ENCODE data around the gene ADSS1.
"Not testable (repeated sequence)": the region's sequence is repeated elsewhere in the genome, so short reads cannot be mapped to it uniquely, and the experiment has no call there.

Gene ADSS1

DNA sequence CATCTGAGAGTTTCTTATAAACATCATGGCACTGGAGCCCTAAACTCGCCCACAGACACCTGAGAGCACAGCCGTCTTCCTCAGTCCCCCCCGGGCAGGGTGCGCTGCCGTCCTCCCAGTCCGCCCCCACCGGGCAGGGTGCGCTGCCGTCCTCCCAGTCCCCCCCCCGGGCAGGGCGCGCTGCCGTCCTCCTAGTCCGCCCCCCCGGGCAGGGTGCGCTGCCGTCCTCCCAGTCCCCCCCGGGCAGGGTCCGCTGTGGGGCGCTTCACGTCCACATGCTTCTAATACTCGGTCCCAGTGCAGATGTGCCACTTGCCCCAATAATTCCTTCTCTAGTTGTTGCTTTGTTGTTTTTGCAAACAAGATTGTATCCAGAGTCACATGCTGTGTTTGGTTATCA is 6.9 kb upstream of the ADSS1 start:
- DNase-seq (ENCODE audit: low read depth in 2 of 2), result no peak

DNA sequence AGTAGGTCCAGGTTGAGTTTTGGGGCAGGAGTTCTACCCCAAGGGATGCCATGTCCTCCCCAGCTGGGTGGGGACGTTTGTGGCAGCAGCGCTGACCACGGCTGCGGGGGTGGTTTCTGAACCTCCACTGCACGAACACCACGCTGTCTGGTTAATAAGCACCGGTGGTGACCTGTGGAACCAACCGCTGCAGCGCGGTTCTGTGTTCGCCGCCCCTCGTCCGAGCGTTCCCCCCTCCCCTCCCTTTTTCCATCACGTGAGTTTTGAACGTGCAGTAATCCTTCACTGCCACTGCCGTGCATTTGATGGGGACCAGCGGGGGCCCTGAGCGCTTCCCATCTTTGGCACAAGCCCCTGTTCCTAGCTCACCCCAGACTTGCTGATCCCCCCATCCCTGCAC is 6.4 kb upstream of the ADSS1 start:
- no peak for DNase-seq (ENCODE audit: low read depth in 2 of 2)

DNA sequence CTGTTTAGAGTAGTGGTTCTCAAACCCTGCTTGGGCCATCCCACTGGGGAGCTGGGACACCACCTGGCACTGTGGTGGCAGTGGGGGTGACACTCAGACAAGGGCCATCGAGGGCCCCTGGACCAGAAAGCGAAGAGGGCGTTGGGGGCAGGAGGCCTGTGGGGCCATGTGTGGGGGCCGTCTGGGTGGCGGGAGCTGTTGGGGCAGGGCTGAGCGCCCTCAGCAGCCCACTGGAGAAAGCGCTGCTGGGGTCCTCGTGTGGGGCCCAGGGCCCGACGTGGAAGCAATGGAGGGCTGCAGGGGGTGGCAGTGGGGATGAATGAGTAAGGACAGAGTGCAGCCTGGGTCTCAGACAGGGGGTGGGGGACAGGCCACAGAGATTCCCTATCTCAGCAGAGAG is 5.9 kb upstream of the ADSS1 start:
- no peak for DNase-seq (ENCODE audit: low read depth in 2 of 2)

DNA sequence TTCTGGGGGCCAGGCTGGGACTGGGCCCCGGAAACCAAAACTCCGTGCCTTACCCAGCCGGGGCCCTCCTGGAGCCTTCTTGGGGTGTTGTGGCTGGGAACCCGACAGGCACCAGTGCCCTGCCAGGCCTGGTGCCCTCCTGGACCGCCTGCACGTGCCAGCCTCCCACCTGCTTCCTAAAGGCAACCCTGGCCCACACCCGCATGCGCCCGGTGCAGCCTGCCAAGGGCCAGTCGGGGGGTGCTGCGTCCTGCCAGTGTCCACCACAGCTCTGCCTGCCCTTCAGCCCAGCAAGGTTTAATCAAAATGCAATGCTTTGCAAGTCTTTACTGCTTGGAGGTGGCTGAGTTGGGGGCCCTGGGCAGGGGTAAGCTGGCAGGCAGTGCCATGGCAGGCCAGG is 5.2 kb upstream of the ADSS1 start:
- DNase-seq (ENCODE audit: low read depth in 2 of 2), result no peak

DNA sequence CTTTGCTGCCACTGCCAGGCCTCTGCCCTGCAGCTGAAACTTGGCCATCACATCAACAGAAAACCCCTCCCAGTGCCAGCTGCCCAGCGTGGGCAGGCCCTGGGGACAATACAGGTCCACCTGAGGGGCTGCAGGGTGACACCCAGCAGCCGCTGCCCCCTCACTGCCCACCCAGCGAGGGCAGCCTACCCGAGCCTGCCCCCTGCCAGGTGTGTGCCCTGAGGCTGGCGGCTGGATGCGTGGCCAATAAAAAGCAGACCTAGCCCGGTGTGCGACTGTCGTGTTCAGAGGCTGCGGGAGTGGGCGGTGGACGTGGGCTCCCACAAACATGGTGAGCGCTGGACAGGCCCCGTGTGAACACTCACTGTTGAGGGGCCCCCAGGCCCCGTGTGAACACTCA is 4.7 kb upstream of the ADSS1 start:
- no peak for DNase-seq (ENCODE audit: low read depth in 2 of 2)

DNA sequence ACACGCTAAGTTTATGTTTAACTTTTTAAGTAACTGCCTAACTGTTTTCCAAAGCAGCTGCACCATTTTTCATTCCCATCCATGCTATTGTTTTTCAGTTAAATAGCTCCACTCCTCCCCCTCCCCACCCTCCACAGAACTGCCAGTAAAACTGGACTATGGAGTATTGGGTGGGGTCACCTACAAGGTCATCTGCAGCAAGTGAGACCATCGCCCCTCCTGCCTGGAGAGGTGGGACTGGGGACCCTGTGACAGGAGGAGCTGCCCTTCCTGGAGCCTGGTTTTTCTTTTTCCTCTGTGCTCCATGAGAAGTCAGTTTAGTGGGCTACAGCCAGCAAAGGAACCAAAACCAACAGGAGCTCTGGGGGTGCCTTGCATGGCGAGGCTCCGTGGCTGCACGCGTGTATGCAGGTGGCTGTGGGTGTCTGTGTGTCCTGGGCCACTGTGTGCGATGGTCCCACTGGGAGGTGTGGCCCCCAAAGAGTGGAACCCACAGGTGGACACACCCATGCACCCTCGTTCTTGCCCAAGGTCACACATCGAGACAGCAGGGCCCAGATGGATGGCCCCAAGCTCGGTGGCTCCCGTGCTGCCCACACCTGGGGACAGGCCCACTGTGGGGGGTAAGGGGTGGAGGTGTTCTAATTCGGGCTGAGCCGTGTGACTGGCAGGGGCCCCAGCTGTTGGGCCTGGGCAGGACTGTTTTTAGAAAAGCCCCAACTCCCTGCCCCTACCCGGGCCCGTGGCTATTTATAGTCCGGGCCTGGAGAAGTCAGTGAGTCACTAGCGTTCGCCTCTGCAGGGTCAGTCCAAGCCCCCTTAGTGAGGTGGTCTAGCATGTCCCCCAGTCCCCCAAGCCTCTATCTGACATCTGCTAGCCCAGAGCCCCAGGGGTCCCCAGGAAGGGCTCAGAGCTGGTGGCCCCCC is 2.3 kb upstream of the ADSS1 start:
- no peak for DNase-seq (ENCODE audit: low read depth in 2 of 2)

DNA sequence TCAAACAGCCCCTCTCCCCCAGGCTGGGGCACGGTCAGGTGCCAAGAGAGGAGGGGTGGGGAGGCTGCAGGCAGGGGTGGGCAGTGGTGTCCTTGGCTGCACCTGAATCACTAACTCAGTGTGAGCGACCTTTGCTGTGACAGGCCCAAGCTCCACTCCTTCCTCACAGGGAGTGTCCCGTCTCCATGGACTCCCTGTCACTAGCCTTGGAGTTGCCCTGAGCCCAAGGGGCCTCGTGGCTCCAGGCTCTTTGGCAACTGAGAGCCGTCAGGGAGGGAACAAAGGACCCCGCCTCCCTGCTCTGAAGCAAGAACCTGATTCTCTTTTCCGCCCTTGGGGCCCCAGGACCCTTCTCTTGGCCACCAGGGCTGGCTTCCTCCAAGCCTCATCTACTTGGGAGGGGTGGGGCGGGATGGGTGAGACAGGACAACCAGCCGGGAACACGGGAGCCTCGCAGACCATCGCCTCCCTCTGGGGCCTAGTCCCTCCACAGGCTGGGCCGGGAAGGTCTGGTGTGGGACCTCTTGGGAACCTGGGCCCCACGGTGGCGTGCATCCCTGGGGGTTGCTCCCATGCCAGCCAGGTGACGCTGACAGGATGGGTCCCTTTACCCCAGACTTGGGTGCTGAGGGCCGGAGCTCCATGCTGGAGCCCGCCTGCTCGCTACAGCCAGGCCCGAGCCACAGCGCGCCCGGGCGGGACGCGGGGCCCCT is 935 bp upstream of the ADSS1 start:
- no peak for DNase-seq (ENCODE audit: low read depth in 2 of 2)

DNA sequence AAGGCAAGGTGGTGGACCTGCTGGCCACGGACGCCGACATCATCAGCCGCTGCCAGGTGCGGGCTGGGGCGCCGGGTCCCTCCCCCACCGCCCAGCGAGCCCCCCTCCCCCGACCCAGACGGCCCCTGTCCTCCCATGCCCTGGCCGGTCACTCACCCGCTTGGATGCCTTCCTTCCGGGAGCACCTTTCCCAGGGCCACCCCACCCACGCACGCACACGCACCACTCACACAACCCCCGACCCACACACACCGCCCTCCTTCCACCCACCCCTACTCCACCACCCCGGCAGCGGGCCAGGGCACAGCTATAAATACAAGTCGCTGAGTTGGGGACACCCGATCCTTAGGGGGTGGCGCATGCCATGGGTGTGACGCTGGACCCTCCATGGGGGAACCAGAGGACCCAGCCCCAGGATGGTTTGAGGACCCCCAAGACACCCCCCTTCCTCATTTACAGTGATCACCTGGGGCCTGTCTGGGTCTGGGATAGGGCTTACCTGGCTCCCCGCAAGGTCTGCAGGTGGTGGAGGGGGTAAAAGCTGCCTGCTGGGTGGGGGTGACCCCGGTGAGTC is 465 bp downstream of the ADSS1 start:
- no peak for DNase-seq (ENCODE audit: low read depth in 2 of 2)

DNA sequence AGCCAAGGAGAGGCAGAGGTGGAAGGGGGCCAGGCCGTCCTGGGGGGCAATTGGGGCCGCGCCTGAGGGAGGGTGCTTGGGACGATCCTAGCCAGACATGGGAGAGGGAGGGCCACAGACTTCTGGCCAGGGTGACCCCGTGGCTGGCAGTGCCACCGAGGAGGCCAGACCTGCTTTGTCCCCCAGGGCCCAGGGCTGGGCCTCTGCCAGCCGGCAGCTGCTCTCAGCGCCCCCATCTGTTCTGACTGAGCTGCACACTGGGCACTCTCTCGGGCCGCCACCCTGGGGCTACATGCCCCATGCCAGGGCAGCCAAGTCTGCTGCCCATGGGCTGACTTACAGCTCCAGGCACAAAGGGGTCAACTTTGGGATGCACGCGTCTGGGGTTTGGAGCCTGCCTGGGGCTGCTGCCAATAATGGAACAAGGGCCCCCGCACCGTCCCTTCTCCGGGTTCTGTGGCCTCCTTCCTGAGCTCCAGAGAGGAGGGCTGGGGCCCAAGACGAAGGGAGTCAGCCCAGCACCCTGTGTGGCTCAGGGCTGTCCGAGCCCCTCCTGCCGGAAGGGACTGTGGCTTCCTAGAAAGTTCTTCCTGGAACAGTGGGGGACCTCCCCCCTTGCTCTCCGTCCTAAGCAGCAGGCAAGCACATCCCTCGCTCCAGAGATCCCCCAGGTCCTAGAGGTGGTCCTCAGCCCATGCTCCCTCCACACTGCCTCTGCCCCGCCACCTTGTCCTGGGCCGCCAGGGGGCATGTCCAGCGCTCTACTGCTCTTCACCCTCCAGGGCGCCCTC is 1.1 kb downstream of the ADSS1 start:
- DNase-seq (ENCODE audit: low read depth in 2 of 2), result no peak

DNA sequence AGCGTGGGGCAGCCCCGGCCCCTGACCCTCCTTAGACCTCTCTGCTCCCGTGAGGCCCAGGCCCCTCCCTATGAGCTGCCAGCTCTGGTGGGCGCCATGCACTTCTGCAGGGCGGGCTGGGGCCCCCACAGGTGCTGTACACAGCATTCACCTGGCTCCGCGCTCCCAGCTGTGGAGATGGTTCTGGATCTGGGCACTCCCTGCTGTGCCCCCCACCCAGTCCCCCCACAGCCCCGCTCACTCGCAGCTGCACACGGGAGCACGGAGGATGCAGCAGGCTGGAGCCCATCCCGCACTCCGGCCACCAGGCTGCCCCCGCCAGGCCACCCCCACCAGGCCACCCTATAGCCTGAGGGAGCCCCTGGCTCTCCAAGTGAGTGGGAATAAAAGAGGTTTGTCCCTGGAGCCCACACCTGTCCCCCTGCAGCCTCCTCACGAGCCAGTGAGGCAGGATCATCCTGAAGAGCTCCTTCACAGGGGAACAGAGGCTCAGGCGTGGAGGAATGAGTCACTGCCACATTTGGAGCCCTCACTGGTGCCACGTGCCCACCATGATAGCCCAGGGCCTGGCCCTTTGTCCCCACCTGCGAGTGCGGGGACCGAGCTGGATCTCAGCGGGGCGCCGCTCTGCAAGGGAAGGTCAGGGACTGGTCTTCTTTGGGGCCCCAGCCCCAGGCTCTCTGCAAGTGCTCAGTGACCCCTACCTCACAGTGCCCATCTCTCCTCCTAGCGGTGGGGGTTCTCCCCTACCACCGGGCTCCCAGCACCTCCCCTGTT is 1.9 kb downstream of the ADSS1 start:
- DNase-seq (ENCODE audit: low read depth in 2 of 2), result no peak

DNA sequence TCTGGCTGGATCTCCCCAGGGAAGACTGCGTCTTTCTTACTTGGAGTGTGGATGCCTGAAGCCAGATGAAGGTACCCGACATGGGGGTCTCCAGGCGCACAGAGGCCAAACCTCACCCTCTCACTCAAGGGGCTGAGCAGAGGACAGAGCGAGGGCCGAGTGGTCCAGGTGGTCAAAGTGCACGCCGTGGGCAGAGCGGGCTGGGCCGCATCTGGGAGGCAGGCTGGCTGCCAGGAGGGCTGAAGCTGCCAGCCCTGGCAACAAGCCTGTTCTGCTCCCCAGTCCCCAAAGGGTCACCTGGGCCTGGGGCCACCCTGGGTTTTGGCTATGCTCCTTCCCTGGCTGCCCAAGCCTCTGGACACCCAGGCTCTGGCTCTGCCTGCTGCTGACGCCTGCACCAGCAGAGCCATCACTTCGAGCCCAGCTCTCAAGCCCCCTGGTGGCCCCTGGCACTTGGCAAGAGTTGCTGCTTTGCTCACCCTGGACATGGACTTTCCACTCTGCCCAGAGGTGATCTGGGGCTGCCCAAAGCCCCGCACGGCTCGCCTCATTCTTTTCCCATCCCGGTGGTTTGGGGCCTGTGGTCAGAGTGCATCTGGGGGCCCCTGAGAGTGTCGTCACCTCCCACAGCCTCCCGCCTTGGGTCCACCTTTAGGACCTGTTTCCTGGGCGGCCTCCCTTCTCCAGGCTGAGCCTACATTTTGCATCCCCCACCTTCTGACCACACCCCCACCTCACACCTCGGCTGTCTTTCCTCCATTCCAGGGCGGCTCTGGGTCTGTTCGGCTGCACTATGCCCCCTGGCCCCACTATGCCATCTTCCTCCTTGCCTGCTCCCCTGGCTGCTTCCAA is 2.8 kb downstream of the ADSS1 start:
- no peak for DNase-seq (ENCODE audit: low read depth in 2 of 2)

DNA sequence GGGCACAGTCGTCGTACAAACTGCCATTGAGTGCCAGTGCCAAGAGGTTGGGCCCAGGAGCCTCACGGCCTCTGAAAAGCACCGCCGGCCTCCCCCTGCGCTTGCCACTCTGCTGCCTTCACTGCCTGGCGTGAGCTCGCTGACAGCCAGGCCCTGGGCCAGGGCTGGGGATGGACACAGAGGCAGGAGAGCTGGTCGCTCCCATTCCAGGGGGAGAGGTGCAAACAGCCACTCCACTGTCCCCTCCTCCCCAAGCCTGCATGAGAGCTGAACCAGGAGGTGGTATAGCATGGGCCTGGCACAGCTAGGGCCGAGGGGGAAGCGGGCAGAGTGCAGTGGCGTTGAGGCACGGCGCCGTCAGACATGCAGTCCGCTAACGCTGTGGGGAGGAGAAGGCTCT is 4.6 kb downstream of the ADSS1 start:
- DNase-seq (ENCODE audit: low read depth in 2 of 2), result no peak

DNA sequence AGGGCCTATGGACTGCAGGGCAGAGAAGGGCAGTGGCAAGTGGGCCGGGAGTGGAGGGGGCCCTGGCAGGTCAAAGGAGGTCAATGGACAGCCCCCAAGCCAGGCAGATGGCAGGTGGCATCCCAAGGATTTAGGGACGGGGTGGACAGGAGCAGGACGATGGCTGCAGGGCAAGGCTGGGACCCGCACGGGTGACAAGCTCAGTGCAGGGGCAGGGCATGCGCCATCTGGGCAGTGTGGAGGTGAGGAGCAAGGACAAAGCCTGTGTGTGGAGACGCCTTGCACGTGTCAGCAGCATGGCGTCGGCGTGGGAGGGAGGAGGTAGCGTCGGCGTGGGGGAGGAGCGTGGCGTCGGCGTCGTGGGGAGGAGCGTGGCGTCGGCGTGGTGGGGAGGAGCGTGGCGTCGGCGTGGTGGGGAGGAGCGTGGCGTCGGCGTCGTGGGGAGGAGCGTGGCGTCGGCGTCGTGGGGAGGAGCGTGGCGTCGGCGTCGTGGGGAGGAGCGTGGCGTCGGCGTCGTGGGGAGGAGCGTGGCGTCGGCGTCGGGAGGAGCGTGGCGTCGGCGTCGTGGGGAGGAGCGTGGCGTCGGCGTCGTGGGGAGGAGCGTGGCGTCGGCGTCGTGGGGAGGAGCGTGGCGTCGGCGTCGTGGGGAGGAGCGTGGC is 5.3 kb downstream of the ADSS1 start:
- DNase-seq (ENCODE audit: low read depth in 2 of 2), result not testable (repeated sequence)

DNA sequence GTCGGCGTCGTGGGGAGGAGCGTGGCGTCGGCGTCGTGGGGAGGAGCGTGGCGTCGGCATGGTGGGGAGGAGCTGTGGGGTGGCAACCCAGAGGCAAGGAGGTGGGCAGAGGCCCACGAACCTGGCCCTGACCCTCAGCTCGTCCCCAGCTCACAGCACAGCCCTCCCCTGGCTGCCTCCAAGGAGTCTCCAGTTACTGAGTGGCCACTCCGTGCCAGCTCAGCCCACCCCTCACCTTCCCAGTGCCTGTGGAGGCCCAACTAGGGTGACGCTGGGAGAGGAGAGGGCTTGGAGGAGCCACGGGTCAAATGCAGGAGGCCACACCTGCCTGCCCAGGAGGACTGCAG is 5.8 kb downstream of the ADSS1 start:
- no peak for DNase-seq (ENCODE audit: low read depth in 2 of 2)

DNA sequence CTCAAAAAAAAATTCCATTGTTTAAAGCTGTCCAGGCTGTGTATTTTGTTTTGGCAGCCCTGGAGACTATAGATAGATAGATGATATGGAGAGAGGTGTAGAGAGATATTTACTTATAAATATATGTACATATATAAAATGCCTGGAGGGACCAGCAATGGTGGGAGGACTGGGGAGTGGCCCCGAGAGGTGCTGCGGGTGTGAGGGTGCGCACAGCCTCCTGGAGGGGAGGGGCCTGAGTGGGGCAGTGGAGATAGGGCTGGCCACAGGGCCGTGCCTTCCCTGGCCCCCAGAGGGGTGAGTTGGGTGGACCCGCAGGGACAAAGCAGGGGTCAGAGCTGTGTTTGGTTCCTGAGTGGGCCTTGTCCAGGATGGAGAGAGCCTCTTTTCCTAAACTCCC is 6.5 kb downstream of the ADSS1 start:
- no peak for DNase-seq (ENCODE audit: low read depth in 2 of 2)

DNA sequence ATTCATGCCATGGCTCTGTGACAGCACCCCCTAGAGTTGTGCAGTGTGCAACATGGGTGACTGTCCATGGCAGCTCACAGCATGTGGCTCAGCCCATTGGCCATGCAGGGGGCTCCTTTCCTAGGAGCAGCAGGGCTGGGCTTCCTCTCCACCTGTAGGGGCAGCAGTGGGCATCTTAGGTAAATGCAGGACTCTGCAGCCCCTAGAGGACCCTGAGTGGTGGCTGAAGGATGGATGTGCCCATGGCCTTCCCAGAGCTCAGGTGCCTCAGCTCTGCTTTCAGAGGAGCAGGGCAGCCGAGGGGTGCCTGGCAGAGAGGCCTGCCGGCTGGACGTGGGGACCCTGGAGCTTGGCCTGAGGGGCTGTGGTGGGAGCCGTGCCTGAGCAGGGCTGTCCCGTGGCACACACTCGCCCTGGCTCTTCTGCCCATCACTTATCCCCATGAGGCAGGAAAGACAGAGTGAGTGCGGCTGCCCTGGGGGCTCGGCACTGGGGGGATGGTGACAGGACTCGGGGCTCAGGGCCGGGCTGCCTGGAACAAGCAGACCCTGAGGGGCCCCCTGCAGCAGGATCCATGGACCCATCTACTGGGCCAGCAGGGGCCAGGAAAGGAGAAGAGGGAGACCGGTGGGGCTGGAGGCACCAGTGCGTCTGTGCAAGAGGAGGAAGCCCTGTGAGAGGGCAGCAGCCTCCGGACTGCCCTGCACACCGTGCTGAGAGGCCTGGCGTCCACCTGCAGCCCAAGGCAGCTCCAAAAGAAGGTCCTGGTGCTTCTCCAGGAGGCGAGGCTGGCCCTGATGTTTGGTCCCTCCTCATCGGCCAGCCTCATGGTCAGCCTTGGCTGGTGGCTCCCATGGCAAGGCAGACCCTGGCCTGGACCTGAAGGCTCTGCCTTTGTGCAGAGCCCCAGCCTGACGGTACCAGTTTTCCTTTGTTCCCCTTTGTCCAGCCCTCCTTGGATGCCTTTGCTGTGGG is 7.6 kb downstream of the ADSS1 start:
- no peak for DNase-seq (ENCODE audit: low read depth in 2 of 2)

DNA sequence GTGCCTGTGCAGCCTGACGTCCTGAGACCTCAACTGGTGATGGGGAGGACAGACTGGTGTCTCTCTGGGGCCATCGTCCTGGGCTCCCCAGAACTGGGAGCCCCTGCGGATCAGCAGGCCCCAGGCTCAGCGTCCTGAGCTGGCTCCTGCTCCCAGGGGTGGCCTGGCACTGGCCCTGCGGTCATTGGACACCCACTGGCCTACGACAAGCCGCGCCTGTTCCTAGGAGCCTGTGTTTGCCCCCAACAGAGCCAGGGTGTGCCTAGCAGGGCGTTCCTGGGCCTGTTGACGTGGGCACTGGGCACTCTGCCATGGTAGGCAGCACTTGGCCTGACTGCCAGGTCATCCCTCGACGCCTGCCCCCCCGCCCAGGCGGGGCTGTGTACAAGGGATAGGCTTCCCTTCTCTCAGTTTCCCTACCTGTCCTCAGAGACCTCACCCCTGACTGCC is 8.4 kb downstream of the ADSS1 start:
- DNase-seq (ENCODE audit: low read depth in 2 of 2), result no peak

DNA sequence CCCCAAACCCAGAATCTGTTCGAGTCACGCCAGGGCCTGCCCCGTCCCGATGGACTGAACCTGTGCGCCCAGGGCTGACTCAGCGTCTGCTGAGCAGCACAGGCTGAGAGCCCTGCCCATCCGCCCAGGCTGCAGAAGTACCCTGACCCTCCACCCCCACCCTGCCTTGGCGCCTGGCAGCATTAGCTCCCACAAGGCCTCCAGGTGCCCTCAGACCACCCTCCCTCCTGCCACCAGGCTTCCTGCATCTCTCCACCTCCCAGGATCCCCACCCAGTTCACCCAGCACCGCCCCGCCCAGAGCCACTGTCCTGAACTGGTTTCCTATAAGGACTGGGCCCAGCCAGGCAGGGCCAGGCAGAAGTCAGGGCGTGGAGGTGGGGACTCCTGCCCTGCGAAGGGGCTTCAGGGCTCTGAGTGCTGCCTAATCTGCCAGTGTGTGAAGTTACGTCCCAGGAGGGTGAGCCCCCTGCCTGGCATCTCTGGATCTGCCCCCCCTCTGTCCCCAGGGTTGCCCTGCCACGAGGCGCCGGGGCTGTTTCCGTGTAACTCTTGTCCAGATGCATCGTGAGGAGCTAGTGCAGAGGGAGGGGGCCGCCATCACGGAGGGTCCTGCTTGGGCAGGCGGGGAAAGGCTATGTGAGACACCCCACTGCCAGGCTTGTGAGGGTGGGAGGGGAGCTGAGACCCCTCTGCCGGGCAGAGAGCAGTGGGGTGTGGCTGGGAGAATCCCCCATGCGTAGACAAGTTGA is 9.1 kb downstream of the ADSS1 start:
- no peak for DNase-seq (ENCODE audit: low read depth in 2 of 2)
